Ishikawa (cell line): Measurements from ENCODE around the gene PATE4.

Experiments
- CEBPB ChIP-seq: IDR thresholded peaks from 2 replicates; pipeline ENCODE4 v1.6.1; 2012
- CREB1 ChIP-seq: IDR thresholded peaks from 2 replicates; pipeline ENCODE4 v1.6.1; 2012; ENCODE audit warnings: low read depth
- EP300 ChIP-seq: IDR thresholded peaks from 2 replicates; pipeline ENCODE4 v1.6.1; 2012; ENCODE audit warnings: borderline replicate concordance
- RAD21 ChIP-seq: IDR thresholded peaks from 2 replicates; pipeline ENCODE4 v1.6.1; 2012; ENCODE audit warnings: low read depth
- TAF1 ChIP-seq: IDR thresholded peaks from 2 replicates; pipeline ENCODE4 v1.6.1; 2012; ENCODE audit warnings: low read depth, mild to moderate bottlenecking
- TCF12 ChIP-seq: IDR thresholded peaks from 2 replicates; pipeline ENCODE4 v1.6.1; 2012; ENCODE audit warnings: low read depth
- TEAD4 ChIP-seq: IDR thresholded peaks from 2 replicates; pipeline ENCODE4 v1.6.1; 2012
- YY1 ChIP-seq: IDR thresholded peaks from 2 replicates; pipeline ENCODE4 v1.6.1; 2012; ENCODE audit warnings: low read depth
- ZBTB7A ChIP-seq: IDR thresholded peaks from 2 replicates; pipeline ENCODE4 v1.6.1; 2012; ENCODE audit warnings: low read depth
- TF ChIP-seq, protein P1 (sequence below): IDR thresholded peaks from 2 replicates; pipeline ENCODE4 v1.6.1; 2012
- TF ChIP-seq, protein P2 (sequence below): IDR thresholded peaks from 2 replicates; pipeline ENCODE4 v1.6.1; 2012; ENCODE audit warnings: low read depth, mild to moderate bottlenecking

DNA sequence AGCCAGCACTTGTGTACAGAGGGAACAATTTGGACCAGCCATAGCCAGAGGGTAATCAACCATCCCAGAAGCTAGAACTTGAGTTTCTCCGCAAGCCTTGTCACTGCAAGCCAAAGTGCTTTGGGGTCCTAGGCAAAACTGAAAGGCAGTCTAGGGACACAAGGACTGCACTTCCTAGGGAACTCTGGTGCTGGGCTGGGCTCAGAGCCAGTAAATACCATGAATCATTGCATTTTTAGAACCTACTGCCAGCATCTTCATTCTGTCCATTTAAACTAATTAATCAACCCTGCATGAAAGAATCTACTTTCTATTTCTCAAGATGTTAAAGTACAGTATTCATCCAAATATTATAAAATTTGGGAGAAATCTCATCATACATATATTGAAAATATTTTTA is 25.2 kb upstream of the PATE4 start:
- no peak for TF ChIP-seq EP300
- TF ChIP-seq, protein P1, sequence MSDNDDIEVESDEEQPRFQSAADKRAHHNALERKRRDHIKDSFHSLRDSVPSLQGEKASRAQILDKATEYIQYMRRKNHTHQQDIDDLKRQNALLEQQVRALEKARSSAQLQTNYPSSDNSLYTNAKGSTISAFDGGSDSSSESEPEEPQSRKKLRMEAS, result no peak
- no peak for TF ChIP-seq TCF12
- no peak for TF ChIP-seq TAF1
- no peak for TF ChIP-seq YY1
- no peak for TF ChIP-seq TEAD4
- TF ChIP-seq ZBTB7A, result no peak
- TF ChIP-seq, protein P2, sequence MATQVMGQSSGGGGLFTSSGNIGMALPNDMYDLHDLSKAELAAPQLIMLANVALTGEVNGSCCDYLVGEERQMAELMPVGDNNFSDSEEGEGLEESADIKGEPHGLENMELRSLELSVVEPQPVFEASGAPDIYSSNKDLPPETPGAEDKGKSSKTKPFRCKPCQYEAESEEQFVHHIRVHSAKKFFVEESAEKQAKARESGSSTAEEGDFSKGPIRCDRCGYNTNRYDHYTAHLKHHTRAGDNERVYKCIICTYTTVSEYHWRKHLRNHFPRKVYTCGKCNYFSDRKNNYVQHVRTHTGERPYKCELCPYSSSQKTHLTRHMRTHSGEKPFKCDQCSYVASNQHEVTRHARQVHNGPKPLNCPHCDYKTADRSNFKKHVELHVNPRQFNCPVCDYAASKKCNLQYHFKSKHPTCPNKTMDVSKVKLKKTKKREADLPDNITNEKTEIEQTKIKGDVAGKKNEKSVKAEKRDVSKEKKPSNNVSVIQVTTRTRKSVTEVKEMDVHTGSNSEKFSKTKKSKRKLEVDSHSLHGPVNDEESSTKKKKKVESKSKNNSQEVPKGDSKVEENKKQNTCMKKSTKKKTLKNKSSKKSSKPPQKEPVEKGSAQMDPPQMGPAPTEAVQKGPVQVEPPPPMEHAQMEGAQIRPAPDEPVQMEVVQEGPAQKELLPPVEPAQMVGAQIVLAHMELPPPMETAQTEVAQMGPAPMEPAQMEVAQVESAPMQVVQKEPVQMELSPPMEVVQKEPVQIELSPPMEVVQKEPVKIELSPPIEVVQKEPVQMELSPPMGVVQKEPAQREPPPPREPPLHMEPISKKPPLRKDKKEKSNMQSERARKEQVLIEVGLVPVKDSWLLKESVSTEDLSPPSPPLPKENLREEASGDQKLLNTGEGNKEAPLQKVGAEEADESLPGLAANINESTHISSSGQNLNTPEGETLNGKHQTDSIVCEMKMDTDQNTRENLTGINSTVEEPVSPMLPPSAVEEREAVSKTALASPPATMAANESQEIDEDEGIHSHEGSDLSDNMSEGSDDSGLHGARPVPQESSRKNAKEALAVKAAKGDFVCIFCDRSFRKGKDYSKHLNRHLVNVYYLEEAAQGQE, result no peak
- TF ChIP-seq CEBPB, result no peak
- TF ChIP-seq CREB1, result no peak
- no peak for TF ChIP-seq RAD21
